NT2/D1 (cell line): ENCODE measurements around the gene KPNB1.

Experiments
- SUZ12 ChIP-seq: IDR thresholded peaks from 2 replicates; pipeline ENCODE4 v1.6.1; 2011; ENCODE audit not compliant: insufficient read length, insufficient read depth; ENCODE audit errors: extremely low read depth
- ZNF274 ChIP-seq: IDR thresholded peaks from 2 replicates; pipeline ENCODE4 v1.6.1; 2011; ENCODE audit warnings: mild to moderate bottlenecking, low read depth, low read length

- TF ChIP-seq SUZ12: no peak
- no peak for TF ChIP-seq ZNF274
Observed at GRCh38 chr17:47638903-47639302, 10.8 kb upstream of the KPNB1 start.
